Measurements from ENCODE around the gene PACSIN2.
"Not testable (repeated sequence)": the region's sequence is repeated elsewhere in the genome, so short reads cannot be mapped to it uniquely, and the experiment has no call there.

DNA sequence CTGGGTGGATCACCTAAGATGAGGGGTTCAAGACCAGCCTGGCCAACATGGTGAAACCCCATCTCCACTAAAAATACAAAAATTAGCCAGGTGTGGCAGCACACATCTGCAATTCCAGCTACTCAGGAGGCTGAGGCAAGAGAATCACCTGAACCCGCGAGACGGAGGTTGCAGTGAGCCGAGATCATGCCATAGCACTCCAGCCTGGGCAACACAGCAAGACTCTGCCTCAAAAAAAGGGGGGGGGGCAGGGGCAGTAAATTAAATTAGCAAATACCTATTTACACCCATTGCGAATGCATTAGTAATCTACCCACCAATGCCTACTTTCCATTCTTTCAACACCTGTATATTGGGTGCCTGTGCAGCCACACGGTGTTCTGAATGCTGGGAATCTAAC is 78.3 kb downstream of the PACSIN2 start:
- TF ChIP-seq, protein P1, sequence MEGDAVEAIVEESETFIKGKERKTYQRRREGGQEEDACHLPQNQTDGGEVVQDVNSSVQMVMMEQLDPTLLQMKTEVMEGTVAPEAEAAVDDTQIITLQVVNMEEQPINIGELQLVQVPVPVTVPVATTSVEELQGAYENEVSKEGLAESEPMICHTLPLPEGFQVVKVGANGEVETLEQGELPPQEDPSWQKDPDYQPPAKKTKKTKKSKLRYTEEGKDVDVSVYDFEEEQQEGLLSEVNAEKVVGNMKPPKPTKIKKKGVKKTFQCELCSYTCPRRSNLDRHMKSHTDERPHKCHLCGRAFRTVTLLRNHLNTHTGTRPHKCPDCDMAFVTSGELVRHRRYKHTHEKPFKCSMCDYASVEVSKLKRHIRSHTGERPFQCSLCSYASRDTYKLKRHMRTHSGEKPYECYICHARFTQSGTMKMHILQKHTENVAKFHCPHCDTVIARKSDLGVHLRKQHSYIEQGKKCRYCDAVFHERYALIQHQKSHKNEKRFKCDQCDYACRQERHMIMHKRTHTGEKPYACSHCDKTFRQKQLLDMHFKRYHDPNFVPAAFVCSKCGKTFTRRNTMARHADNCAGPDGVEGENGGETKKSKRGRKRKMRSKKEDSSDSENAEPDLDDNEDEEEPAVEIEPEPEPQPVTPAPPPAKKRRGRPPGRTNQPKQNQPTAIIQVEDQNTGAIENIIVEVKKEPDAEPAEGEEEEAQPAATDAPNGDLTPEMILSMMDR (IDR thresholded peaks at IDR 0.05; ENCODE audit: low read length) = not testable (repeated sequence)
- not testable (repeated sequence) for TF ChIP-seq EZH2phosphoT487 (IDR thresholded peaks at IDR 0.05; ENCODE audit: low read length); EZH2 (optimal IDR thresholded peaks at IDR 0.05; ENCODE audit: low read depth, low read length)

Data from MM.1S (cell line).